Rectal smooth muscle tissue (tissue), 1 donor: ENCODE data around the gene KIAA1755.

ENCODE experiments used
- H3K27ac ChIP-seq: one replicate; pipeline ENCODE4 v1.7.0; 2013; ENCODE audit warnings: low read depth, low read length, inconsistent platforms
- H3K27me3 ChIP-seq: one replicate; pipeline ENCODE4 v1.7.0; 2013; ENCODE audit warnings: low read length; ENCODE audit not compliant: control insufficient read depth, insufficient read depth
- H3K36me3 ChIP-seq: one replicate; pipeline ENCODE4 v1.7.0; 2013; ENCODE audit warnings: low read length; ENCODE audit not compliant: control insufficient read depth, insufficient read depth
- H3K4me1 ChIP-seq: one replicate; pipeline ENCODE4 v1.7.0; 2013; ENCODE audit warnings: low read length; ENCODE audit not compliant: control insufficient read depth, insufficient read depth
- H3K4me3 ChIP-seq: one replicate; pipeline ENCODE4 v1.7.0; 2013; ENCODE audit warnings: low read length
- H3K9ac ChIP-seq: one replicate; pipeline ENCODE4 v1.7.0; 2013; ENCODE audit warnings: low read length

The KIAA1755 gene

GRCh38 chr20:38198238-38198861 lies 62.2 kb downstream of the KIAA1755 start:
- H3K9ac ChIP-seq: no peak overlapping the region
- no peaks in the 10 kb centered on the region for H3K4me1 ChIP-seq
- H3K4me3 ChIP-seq: no peak overlapping the region
- H3K36me3 ChIP-seq: no peaks in the 10 kb centered on the region
- H3K27me3 ChIP-seq: no peaks in the 10 kb centered on the region
- H3K27ac ChIP-seq: no peak overlapping the region

GRCh38 chr20:38197619-38198018 lies 62.9 kb downstream of the KIAA1755 start:
- Histone ChIP-seq H3K36me3 (no peaks in the 10 kb centered on the region), H3K4me3 (no peak overlapping the region), H3K27me3 (no peaks in the 10 kb centered on the region), H3K4me1 (no peaks in the 10 kb centered on the region), H3K27ac (no peak overlapping the region), H3K9ac (no peak overlapping the region)

- no peak overlapping the region for H3K27ac ChIP-seq
- no peak overlapping the region for H3K9ac ChIP-seq
- H3K4me3 ChIP-seq: no peak overlapping the region
- no peaks in the 10 kb centered on the region for H3K36me3 ChIP-seq
- H3K4me1 ChIP-seq: no peaks in the 10 kb centered on the region
- no peaks in the 10 kb centered on the region for H3K27me3 ChIP-seq
These were observed 63.3 kb downstream of the KIAA1755 start for GRCh38 chr20:38197217-38197616.

- Histone ChIP-seq H3K27me3 (no peaks in the 10 kb centered on the region), H3K9ac (no peak overlapping the region), H3K4me3 (no peak overlapping the region), H3K27ac (no peak overlapping the region), H3K4me1 (no peaks in the 10 kb centered on the region), H3K36me3 (no peaks in the 10 kb centered on the region)
These were observed 63.9 kb downstream of the KIAA1755 start for GRCh38 chr20:38196592-38196991.

GRCh38 chr20:38196076-38196475 lies 64.5 kb downstream of the KIAA1755 start:
- Histone ChIP-seq H3K4me3 (no peak overlapping the region), H3K4me1 (no peaks in the 10 kb centered on the region), H3K9ac (no peak overlapping the region), H3K27me3 (no peaks in the 10 kb centered on the region), H3K27ac (no peak overlapping the region), H3K36me3 (no peaks in the 10 kb centered on the region)

GRCh38 chr20:38195521-38195920 lies 65.0 kb downstream of the KIAA1755 start:
- H3K4me3 ChIP-seq: no peak overlapping the region
- no peaks in the 10 kb centered on the region for H3K4me1 ChIP-seq
- no peak overlapping the region for H3K27ac ChIP-seq
- no peaks in the 10 kb centered on the region for H3K27me3 ChIP-seq
- H3K36me3 ChIP-seq: no peaks in the 10 kb centered on the region
- no peak overlapping the region for H3K9ac ChIP-seq

- H3K4me3 ChIP-seq: no peak overlapping the region
These were observed 65.5 kb downstream of the KIAA1755 start for GRCh38 chr20:38194971-38195504.

GRCh38 chr20:38193586-38194105 lies 66.9 kb downstream of the KIAA1755 start:
- H3K27ac ChIP-seq: no peak overlapping the region
- no peak overlapping the region for H3K4me3 ChIP-seq
- H3K27me3 ChIP-seq: no peaks in the 10 kb centered on the region
- H3K9ac ChIP-seq: no peak overlapping the region
- no peaks in the 10 kb centered on the region for H3K36me3 ChIP-seq
- H3K4me1 ChIP-seq: no peaks in the 10 kb centered on the region

More at GRCh38 chr20:38194971-38195504, 65.5 kb downstream of the KIAA1755 start:
- Histone ChIP-seq H3K27me3 (no peaks in the 10 kb centered on the region), H3K27ac (no peak overlapping the region), H3K9ac (no peak overlapping the region), H3K4me1 (no peaks in the 10 kb centered on the region), H3K36me3 (no peaks in the 10 kb centered on the region)

- H3K27ac ChIP-seq: no peak overlapping the region
- H3K36me3 ChIP-seq: no peaks in the 10 kb centered on the region
- H3K4me3 ChIP-seq: no peak overlapping the region
- H3K9ac ChIP-seq: no peak overlapping the region
- H3K4me1 ChIP-seq: no peaks in the 10 kb centered on the region
- H3K27me3 ChIP-seq: no peaks in the 10 kb centered on the region
These were observed 68.1 kb downstream of the KIAA1755 start for GRCh38 chr20:38192323-38192885.

- Histone ChIP-seq H3K27me3 (no peaks in the 10 kb centered on the region), H3K27ac (no peak overlapping the region), H3K36me3 (no peaks in the 10 kb centered on the region), H3K4me1 (no peaks in the 10 kb centered on the region), H3K4me3 (no peak overlapping the region), H3K9ac (no peak overlapping the region)
These were observed 68.9 kb downstream of the KIAA1755 start for GRCh38 chr20:38191654-38192053.

- no peaks in the 10 kb centered on the region for H3K4me1 ChIP-seq
- H3K27me3 ChIP-seq: no peaks in the 10 kb centered on the region
- H3K27ac ChIP-seq: no peak overlapping the region
- H3K4me3 ChIP-seq: no peak overlapping the region
- no peak overlapping the region for H3K9ac ChIP-seq
- H3K36me3 ChIP-seq: no peaks in the 10 kb centered on the region
These were observed 69.6 kb downstream of the KIAA1755 start for GRCh38 chr20:38190936-38191371.

- Histone ChIP-seq H3K36me3 (no peaks in the 10 kb centered on the region), H3K27me3 (no peaks in the 10 kb centered on the region), H3K4me1 (no peaks in the 10 kb centered on the region), H3K9ac (no peak overlapping the region), H3K4me3 (no peak overlapping the region), H3K27ac (no peak overlapping the region)
These were observed 70.4 kb downstream of the KIAA1755 start for GRCh38 chr20:38190166-38190565.

- no peaks in the 10 kb centered on the region for H3K4me1 ChIP-seq
- no peak overlapping the region for H3K27ac ChIP-seq
- H3K36me3 ChIP-seq: no peaks in the 10 kb centered on the region
- H3K27me3 ChIP-seq: no peaks in the 10 kb centered on the region
- H3K9ac ChIP-seq: no peak overlapping the region
- H3K4me3 ChIP-seq: no peak overlapping the region
These were observed 73.0 kb downstream of the KIAA1755 start for GRCh38 chr20:38187517-38187916.
